CD4-positive, CD25-positive, alpha-beta regulatory T cell (primary cell): ENCODE data around the gene SCAF1. TPM values are rescaled to one million over a fixed set of nuclear protein-coding genes. Genes with fewer than 3 reads are reported as not detected.

Experiments used
- ATAC-seq, 2 donors: fragments of 150-1000 bp; cut with Tn5 transposase; one replicate each; pipeline ENCODE4 v1.10.0; 2021; ENCODE audit warnings: low read depth in 2 of 2, moderate number of reproducible peaks in 2 of 2, moderate library complexity in 1 of 2
- DNase-seq, 3 donors: peaks; one replicate each; pipeline versions ENCODE4 v3.0.0 to v3.0.0-alpha.2; 2012 to 2022; ENCODE audit warnings: mixed read lengths in 1 of 3
- H3K27ac ChIP-seq: one replicate; pipeline ENCODE4 v1.7.0; 2013; ENCODE audit warnings: mild to moderate bottlenecking, low read length; ENCODE audit not compliant: insufficient read depth, poor library complexity, severe bottlenecking
- H3K27me3 ChIP-seq: one replicate; pipeline ENCODE4 v1.7.0; 2013; ENCODE audit warnings: low read length; ENCODE audit not compliant: control insufficient read depth, insufficient read depth
- H3K36me3 ChIP-seq: one replicate; pipeline ENCODE4 v1.7.0; 2013; ENCODE audit warnings: mild to moderate bottlenecking, low read length, moderate library complexity; ENCODE audit not compliant: control insufficient read depth, insufficient read depth
- H3K4me1 ChIP-seq: 2 replicates; pipeline ENCODE4 v1.7.0; 2013; ENCODE audit warnings: mild to moderate bottlenecking, low read length; ENCODE audit not compliant: insufficient read depth, control insufficient read depth, poor library complexity, severe bottlenecking
- H3K4me3 ChIP-seq: one replicate; pipeline ENCODE4 v1.7.0; 2013; ENCODE audit warnings: low read depth, mild to moderate bottlenecking, low read length, moderate library complexity
- H3K9me3 ChIP-seq, 2 experiments: 1 replicate in 1 of 2; 2 replicates in 1 of 2; pipeline ENCODE4 v1.7.0; 2013; ENCODE audit warnings: low read length in 2 of 2, mild to moderate bottlenecking in 1 of 2, moderate library complexity in 1 of 2; ENCODE audit not compliant: control insufficient read depth in 2 of 2
- H3K27ac Mint-ChIP-seq, 3 donors: one replicate each; pipeline ENCODE4 v1.8.0; 2020 to 2022; ENCODE audit warnings: mild to moderate bottlenecking in 3 of 3, mixed read lengths in 3 of 3, moderate library complexity in 2 of 3
- H3K27me3 Mint-ChIP-seq: one replicate; pipeline ENCODE4 v1.8.0; 2022; ENCODE audit warnings: mild to moderate bottlenecking, mixed read lengths
- H3K36me3 Mint-ChIP-seq: one replicate; pipeline ENCODE4 v1.8.0; 2020; ENCODE audit warnings: mixed read lengths
- H3K4me1 Mint-ChIP-seq, 4 donors: one replicate each; pipeline ENCODE4 v1.8.0; 2020 to 2022; ENCODE audit warnings: mixed read lengths in 4 of 4, mild to moderate bottlenecking in 1 of 4
- H3K4me3 Mint-ChIP-seq, 4 donors: one replicate each; pipeline ENCODE4 v1.8.0; 2020 to 2022; ENCODE audit warnings: mild to moderate bottlenecking in 4 of 4, mixed read lengths in 4 of 4, moderate library complexity in 3 of 4
- H3K9me3 Mint-ChIP-seq, 7 donors: one replicate each; pipeline ENCODE4 v1.8.0; 2020 to 2022; ENCODE audit warnings: mixed read lengths in 7 of 7, mild to moderate bottlenecking in 3 of 7, moderate library complexity in 2 of 7
- polyA plus RNA-seq, 4 donors: library from polyadenylated mRNA; unstranded; fragments of 300-500 nt; fragmentation: Illumina TruSeq; gene quantifications; one replicate each; pipeline ENCODE4 v1.2.3, GENCODE V29; 2021
- total RNA-seq: library from RNA; stranded (reverse); gene quantifications from one replicate; pipeline ENCODE4 v1.2.3, GENCODE V29; 2022

Gene SCAF1
- total and polyA plus RNA-seq, 5 donors from 2014 or later: 0.53 to 47.4 (median 0.81) TPM; not detected in 1

DNA sequence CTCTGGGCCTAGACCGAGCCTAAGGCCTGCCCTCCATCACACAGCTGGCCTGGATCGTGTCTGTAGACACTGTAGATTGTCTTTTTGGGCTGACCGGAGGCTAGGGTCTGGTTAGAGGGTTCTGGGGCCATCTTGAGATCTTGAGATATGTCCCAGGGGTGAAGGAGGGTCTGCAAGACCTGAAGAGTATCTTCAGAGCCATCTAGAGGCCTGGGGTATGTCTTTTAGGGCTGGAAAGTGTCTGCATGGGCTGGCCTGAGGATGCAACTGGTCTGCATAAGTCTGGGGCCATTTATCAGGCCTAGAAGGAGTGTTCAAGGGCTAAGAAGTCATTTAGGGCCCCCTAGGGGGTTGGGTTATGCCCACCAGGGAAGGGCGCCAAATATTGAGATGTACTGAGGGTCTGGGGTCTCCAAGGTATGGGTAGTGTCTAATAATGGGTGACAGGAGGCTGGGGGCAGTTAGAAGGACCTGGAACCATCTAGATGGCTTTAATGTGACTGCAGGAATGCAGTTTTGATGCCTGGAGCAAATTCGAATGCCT is 555 bp downstream of the SCAF1 start:
- Mint-ChIP-seq H3K4me1 (peaks cover 8 to 74% (median 37%) of the 10 kb centered on the region in 4 donors), H3K4me3 (peak overlapping the region; percentile 83 to 95 (median 93)), H3K36me3 (peaks cover 9% of the 10 kb centered on the region), H3K9me3 (no peaks in the 10 kb centered on the region), H3K27ac (peak overlapping the region; percentile 97 to 98 (median 97)), H3K27me3 (peaks cover 4% of the 10 kb centered on the region)
- no peaks in the 10 kb centered on the region for H3K27me3 ChIP-seq
- peaks cover 54% of the 10 kb centered on the region for H3K4me1 ChIP-seq
- no peaks in the 10 kb centered on the region for H3K9me3 ChIP-seq
- DNase-seq (no peak), ATAC-seq (no peak)
- H3K36me3 ChIP-seq: peaks cover 15% of the 10 kb centered on the region
- H3K27ac ChIP-seq: peak overlapping the region; percentile 93
- H3K4me3 ChIP-seq: peak overlapping the region; percentile 90

DNA sequence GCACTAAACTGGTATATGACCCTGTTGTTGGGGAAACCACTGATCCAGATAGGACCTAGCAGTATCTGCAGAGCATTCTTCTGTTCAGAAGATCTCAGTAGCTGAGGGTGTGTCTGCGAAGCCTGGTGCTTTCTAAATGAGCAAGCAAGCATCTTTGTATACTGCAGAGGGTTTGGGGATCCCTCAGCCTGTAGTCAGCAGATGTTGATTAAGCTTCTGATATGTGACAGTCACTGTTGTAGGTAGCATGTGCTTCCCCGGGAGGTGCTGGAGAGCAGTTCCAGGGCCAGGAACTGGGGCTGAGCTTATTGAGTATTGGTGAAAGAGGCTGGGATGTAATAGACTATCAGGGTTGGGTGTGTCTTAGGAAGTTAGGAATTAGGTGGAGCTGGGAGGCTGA is 1.5 kb downstream of the SCAF1 start:
- DNase-seq: peak in 1 of 3 donors; percentile 55
- Mint-ChIP-seq H3K9me3 (no peaks in the 10 kb centered on the region), H3K27ac (peak overlapping the region; percentile 65 to 98 (median 97)), H3K4me1 (peaks cover 8 to 67% (median 33%) of the 10 kb centered on the region in 4 donors), H3K4me3 (peak overlapping the region; percentile 43 to 94 (median 88)), H3K27me3 (peaks cover 4% of the 10 kb centered on the region), H3K36me3 (peaks cover 9% of the 10 kb centered on the region)
- Histone ChIP-seq H3K9me3 (no peaks in the 10 kb centered on the region), H3K27ac (peak overlapping the region; percentile 93), H3K27me3 (no peaks in the 10 kb centered on the region), H3K4me1 (peaks cover 45% of the 10 kb centered on the region), H3K36me3 (peaks cover 20% of the 10 kb centered on the region), H3K4me3 (peak overlapping the region; percentile 90)
- no peak for ATAC-seq

- no peak overlapping the region for H3K27ac ChIP-seq
- no peak overlapping the region for H3K4me3 ChIP-seq
- Mint-ChIP-seq H3K27ac (peak overlapping the region in 1 of 3 donors; percentile 51), H3K4me1 (peaks cover 8 to 53% (median 31%) of the 10 kb centered on the region in 4 donors), H3K27me3 (peaks cover 4% of the 10 kb centered on the region), H3K36me3 (peaks cover 16% of the 10 kb centered on the region), H3K4me3 (peak overlapping the region in 2 of 4 donors; percentile 3 to 43), H3K9me3 (no peaks in the 10 kb centered on the region)
- H3K36me3 ChIP-seq: peaks cover 33% of the 10 kb centered on the region
- H3K4me1 ChIP-seq: peaks cover 34% of the 10 kb centered on the region
- DNase-seq: no peak
- no peaks in the 10 kb centered on the region for H3K27me3 ChIP-seq
- no peak for ATAC-seq
- H3K9me3 ChIP-seq: no peaks in the 10 kb centered on the region
These were observed 3.6 kb downstream of the SCAF1 start for GRCh38 chr19:49645592-49645991.

DNA sequence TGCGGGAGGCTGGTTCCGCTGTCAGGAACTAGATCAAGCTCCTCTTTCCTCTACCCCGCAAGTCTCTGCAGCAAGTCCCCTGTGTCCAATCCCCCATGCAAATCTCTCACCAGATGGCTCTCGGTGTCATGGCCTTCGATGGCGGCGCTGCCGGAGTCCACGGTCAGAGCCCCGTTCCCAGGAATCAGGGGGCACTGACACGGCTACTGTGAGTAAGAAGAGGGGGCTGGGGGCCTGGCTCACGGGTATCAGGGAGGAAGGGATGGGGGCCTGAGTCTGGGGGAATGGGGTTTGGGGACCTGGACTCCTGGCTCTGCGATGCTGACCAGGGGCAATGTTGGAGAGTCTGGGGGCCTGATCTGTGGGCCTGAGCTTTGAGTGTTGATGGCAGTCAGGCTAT is 4.0 kb downstream of the SCAF1 start:
- Histone ChIP-seq H3K36me3 (peaks cover 34% of the 10 kb centered on the region), H3K27me3 (no peaks in the 10 kb centered on the region), H3K4me3 (no peak overlapping the region), H3K9me3 (no peaks in the 10 kb centered on the region), H3K4me1 (peaks cover 30% of the 10 kb centered on the region), H3K27ac (no peak overlapping the region)
- peaks cover 8 to 49% (median 29%) of the 10 kb centered on the region in 4 donors for H3K4me1 Mint-ChIP-seq
- H3K4me3 Mint-ChIP-seq: peak overlapping the region in 2 of 4 donors; percentile 3 to 43
- ATAC-seq: no peak
- H3K9me3 Mint-ChIP-seq: no peaks in the 10 kb centered on the region
- no peak for DNase-seq
- H3K27me3 Mint-ChIP-seq: peaks cover 4% of the 10 kb centered on the region
- H3K27ac Mint-ChIP-seq: no peak overlapping the region
- peaks cover 16% of the 10 kb centered on the region for H3K36me3 Mint-ChIP-seq

DNA sequence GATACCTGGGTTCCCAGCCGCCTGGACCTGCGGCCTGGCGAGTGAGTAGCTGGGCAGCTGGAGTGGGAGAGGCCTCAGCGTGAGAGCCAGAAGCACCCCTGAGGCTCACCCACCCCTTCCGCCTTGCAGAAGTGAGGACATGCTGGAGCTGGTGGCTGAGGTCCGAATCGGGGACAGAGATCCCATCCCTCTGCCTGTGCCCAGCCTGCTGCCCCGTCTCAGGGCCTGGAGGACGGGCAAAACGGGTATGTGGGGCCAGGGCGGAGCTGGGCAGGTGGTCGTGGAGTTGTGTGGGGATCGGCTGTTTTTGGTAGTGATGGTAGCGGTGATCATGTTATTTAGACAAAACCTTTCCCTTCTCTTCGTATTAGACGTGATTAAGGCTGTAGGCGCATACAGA is 4.6 kb downstream of the SCAF1 start:
- no peaks in the 10 kb centered on the region for H3K9me3 ChIP-seq
- no peaks in the 10 kb centered on the region for H3K27me3 ChIP-seq
- peaks cover 36% of the 10 kb centered on the region for H3K36me3 ChIP-seq
- no peaks in the 10 kb centered on the region for H3K9me3 Mint-ChIP-seq
- peaks cover 16% of the 10 kb centered on the region for H3K36me3 Mint-ChIP-seq
- no peak overlapping the region for H3K4me3 ChIP-seq
- ATAC-seq (no peak), DNase-seq (no peak)
- no peak overlapping the region for H3K27ac ChIP-seq
- H3K4me1 ChIP-seq: peaks cover 24% of the 10 kb centered on the region
- no peak overlapping the region for H3K4me3 Mint-ChIP-seq
- H3K4me1 Mint-ChIP-seq: peaks cover 8 to 44% (median 26%) of the 10 kb centered on the region in 4 donors
- peaks cover 3% of the 10 kb centered on the region for H3K27me3 Mint-ChIP-seq
- H3K27ac Mint-ChIP-seq: peak overlapping the region in 1 of 3 donors; percentile 41

DNA sequence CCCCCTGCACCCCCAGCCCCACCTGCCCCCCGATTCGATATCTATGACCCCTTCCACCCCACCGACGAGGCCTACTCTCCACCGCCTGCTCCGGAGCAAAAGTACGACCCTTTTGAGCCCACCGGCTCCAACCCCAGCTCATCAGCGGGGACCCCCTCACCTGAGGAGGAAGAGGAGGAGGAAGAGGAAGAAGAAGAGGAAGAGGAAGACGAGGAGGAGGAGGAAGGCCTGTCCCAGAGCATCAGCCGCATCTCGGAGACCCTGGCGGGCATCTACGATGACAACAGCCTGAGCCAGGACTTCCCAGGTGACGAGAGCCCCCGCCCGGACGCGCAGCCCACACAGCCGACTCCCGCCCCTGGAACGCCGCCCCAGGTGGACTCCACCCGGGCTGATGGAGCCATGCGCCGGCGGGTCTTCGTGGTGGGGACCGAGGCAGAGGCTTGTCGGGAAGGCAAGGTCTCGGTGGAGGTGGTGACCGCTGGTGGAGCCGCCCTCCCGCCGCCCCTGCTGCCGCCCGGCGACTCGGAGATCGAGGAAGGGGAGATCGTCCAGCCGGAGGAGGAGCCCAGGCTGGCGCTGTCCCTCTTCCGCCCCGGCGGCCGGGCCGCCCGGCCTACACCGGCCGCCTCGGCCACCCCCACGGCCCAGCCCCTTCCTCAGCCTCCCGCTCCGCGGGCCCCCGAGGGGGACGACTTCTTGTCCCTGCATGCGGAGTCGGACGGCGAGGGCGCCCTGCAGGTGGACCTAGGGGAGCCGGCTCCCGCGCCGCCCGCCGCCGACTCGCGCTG is 9.2 kb downstream of the SCAF1 start:
- ATAC-seq: no peak
- no peak overlapping the region for H3K27ac ChIP-seq
- H3K4me1 ChIP-seq: no peaks in the 10 kb centered on the region
- H3K9me3 Mint-ChIP-seq: peaks cover 0 to 2% (median 0%) of the 10 kb centered on the region in 7 donors
- DNase-seq: no peak
- peaks cover 0 to 8% (median 3%) of the 10 kb centered on the region in 4 donors for H3K4me1 Mint-ChIP-seq
- H3K9me3 ChIP-seq: no peaks in the 10 kb centered on the region
- H3K4me3 Mint-ChIP-seq: no peak overlapping the region
- no peaks in the 10 kb centered on the region for H3K27me3 Mint-ChIP-seq
- peaks cover 24% of the 10 kb centered on the region for H3K36me3 Mint-ChIP-seq
- no peak overlapping the region for H3K27ac Mint-ChIP-seq
- H3K36me3 ChIP-seq: peaks cover 54% of the 10 kb centered on the region
- no peak overlapping the region for H3K4me3 ChIP-seq
- no peaks in the 10 kb centered on the region for H3K27me3 ChIP-seq

GRCh38 chr19:49651820-49652550 is 10.0 kb downstream of the SCAF1 start:
- Mint-ChIP-seq H3K27me3 (no peaks in the 10 kb centered on the region), H3K4me3 (no peak overlapping the region), H3K27ac (no peak overlapping the region), H3K4me1 (peaks cover 0 to 10% (median 3%) of the 10 kb centered on the region in 4 donors), H3K9me3 (peaks cover 0 to 2% (median 0%) of the 10 kb centered on the region in 7 donors), H3K36me3 (peaks cover 25% of the 10 kb centered on the region)
- DNase-seq: no peak
- Histone ChIP-seq H3K27me3 (no peaks in the 10 kb centered on the region), H3K36me3 (peaks cover 50% of the 10 kb centered on the region), H3K27ac (no peak overlapping the region), H3K4me3 (no peak overlapping the region), H3K4me1 (no peaks in the 10 kb centered on the region), H3K9me3 (no peaks in the 10 kb centered on the region)
- ATAC-seq: no peak
